GM21423 (cell line): ENCODE measurements around the gene DIP2C.
"Not testable (repeated sequence)": the region's sequence is repeated elsewhere in the genome, so short reads cannot be mapped to it uniquely, and the experiment has no call there.

Source experiments
- ATAC-seq: cut with Tn5 transposase; IDR thresholded peaks from one replicate; pipeline ENCODE4 v1.9.1; 2021; ENCODE audit warnings: mild to moderate bottlenecking, moderate library complexity; ENCODE audit not compliant: unreplicated experiment

DIP2C gene

DNA sequence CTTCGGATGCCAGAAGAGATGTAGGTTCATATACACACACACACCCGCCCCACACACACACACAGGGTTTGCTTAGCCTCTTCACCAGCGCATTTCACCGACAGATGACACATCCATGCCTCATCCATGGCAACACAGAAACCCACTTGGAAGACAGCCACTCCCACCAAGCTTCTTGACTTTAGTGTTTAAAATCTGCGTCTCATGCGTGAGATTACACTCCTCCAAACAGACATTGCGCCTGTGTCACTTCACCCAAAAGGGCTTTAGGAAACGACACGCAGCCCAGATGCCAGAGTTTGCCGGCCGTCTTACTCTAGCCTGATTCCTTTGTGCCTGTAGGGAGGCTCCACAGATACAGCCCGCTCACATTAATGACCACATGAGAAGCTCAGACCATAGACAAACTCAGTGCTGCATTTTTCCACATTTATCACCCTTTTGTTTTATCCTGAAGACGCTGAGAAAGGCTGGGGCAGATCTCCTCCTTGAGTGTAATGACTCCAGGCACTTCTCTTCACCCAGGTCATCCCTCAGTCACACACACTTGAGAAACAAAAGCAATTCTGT is 73.8 kb downstream of the DIP2C start:
- no peak for ATAC-seq

DNA sequence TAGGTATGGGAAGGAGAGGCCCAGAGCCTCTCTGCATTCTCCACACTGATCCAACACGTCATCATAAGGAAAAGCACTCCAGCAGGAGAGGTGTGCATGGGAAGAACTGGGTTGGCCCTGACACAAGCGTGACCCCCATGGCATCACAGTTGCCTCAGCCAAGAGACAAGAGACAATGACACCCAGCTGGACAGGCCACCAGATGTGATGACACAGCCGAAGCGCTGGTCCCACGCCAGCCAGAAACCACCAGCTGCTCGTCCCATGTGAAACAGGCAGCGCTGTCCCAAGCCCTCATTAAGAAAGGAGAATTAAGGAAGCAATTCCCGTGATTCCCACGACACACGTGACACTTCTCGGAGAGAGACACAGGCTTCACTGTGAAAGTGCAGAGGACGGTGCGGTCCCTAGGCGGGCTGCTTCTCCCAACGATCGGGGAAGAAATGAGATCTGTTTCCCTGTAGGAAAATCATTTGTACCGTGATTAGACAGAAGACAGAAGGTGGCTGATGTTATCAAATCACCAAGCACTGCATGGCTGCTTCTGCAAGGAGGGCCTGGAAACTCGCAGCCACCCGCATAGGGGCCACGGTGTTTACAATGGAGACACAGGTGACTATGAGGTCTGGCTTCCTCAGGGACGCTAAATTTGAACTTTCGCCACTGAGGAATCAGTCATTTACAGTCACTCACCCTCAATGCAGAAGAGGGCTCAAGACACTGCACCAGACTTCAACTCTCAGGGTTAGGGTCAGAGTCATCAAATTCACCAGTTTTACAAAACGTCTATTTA is 74.5 kb downstream of the DIP2C start:
- no peak for ATAC-seq

DNA sequence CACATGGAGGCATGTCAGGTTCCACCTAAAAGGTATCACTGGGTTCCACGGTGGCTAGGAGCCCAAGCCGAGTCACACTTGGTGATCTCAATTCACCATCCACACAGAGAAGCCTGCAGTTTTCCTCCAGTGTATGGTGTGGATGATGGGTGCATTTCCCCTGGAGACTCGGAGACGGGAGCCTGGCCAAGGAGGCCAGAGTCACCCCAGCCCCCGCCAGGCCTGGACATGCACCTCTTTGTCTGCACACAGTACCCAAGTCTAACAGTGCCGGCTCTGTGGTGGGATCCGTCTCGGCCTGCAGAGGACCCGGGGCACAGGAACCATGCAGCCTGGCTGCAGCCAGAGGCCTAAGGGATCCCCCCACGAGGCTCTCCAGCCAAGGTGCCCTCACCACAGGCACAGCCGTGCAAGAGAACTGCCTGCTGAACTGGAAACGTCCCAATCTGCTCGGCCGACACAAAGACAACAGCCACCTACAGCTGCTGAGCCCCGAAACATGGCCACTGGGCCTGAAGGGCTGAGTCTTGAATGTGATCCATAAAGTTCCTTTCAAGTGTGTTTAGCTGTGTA is 75.2 kb downstream of the DIP2C start:
- no peak for ATAC-seq

- no peak for ATAC-seq
Observed at GRCh38 chr10:613271-614138, 76.0 kb downstream of the DIP2C start.

- ATAC-seq: no peak
Observed at GRCh38 chr10:612696-613095, 76.8 kb downstream of the DIP2C start.

DNA sequence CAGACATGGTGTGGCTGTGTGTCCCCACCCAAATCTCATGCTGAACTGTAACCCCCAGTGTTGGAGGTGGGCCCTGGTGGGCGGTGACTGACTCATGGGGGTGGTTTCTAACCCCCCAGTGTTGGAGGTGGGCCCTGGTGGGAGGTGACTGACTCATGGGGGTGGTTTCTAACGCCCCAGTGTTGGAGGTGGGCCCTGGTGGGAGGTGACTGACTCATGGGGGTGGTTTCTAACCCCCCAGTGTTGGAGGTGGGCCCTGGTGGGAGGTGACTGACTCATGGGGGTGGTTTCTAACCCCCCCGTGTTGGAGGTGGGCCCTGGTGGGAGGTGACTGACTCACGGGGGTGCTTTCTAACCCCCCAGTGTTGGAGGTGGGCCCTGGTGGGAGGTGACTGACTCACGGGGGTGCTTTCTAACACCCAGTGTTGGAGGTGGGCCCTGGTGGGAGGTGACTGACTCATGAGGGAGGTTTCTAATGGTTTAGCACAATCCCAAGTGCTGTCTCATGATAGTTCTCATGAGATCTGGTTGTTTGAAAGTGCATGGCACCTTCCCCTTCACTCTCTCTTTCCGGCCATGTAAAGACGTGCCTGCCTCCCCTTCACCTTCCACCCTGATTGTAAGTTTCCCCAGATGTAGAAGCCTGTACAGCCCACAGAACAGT is 78.7 kb downstream of the DIP2C start:
- ATAC-seq: not testable (repeated sequence)

GRCh38 chr10:609868-610545 is 79.5 kb downstream of the DIP2C start:
- ATAC-seq: no peak

GRCh38 chr10:609262-609658 is 80.2 kb downstream of the DIP2C start:
- ATAC-seq: no peak

DNA sequence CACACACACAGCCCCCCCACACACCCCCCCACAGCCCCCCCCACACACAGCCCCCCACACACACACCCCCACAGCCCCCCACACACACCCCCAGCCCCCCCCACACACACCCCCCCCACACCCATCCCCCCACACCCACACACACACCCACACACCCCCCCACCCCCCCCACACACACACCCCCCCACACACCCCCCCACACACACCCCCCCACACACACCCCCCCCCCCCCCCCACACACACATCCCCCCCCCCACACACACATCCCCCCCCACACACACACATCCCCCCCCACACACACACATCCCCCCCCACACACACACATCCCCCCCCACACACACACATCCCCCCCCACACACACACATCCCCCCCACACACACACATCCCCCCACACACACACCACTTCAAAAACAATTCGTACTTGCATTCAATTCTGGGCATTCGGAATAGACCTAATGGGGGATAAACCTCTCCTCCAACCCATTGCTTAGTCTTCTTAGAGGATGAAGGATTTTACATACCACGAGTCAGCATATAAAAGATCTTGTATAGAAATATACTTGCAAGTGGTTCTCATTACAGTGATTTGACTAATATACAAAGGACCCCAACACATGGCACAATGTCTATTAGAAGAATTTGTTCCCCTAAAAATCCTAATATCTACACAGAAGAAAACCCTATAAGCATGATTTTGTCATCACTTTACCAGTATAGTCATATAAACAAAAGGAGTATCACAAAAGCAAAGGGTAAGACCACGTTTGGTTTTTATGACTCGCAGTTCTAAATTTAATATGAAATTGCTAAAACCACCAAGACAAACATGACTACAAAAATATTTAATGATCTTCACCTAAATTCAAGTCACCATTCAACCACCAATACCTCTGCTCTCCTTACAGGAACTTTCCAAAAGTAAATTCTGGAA is 80.9 kb downstream of the DIP2C start:
- no peak for ATAC-seq

DNA sequence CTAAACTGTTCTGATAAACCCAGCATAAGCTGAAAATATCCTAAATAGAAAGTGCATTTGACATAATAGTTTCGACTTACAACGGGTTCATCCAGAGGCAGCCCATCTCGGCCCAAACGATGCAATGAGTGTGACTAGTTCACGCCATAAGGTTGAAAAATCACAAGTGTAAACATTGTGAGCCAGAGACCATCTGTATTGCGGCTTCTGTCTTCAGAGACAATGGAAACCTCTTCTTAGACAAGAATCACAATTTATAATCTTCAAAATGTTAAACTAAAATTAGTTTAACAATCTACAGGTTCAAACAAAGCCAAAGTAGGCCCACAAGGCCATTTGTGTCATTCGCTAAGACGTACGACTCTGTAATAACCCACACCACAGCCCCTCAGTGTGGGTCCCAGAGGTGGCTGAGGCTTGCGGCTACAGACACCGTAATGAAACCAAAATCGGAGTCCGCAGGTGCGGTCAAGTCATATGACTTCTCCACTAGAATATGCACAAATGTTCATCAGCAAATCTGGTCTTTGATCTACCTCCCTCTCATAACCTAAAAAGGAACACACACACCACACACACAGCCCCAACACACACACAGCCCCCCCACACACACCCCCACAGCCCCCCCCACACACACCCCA is 81.8 kb downstream of the DIP2C start:
- no peak for ATAC-seq

GRCh38 chr10:606762-607544 is 82.5 kb downstream of the DIP2C start:
- ATAC-seq: no peak

- no peak for ATAC-seq
Observed at GRCh38 chr10:605632-606325, 83.7 kb downstream of the DIP2C start.

DNA sequence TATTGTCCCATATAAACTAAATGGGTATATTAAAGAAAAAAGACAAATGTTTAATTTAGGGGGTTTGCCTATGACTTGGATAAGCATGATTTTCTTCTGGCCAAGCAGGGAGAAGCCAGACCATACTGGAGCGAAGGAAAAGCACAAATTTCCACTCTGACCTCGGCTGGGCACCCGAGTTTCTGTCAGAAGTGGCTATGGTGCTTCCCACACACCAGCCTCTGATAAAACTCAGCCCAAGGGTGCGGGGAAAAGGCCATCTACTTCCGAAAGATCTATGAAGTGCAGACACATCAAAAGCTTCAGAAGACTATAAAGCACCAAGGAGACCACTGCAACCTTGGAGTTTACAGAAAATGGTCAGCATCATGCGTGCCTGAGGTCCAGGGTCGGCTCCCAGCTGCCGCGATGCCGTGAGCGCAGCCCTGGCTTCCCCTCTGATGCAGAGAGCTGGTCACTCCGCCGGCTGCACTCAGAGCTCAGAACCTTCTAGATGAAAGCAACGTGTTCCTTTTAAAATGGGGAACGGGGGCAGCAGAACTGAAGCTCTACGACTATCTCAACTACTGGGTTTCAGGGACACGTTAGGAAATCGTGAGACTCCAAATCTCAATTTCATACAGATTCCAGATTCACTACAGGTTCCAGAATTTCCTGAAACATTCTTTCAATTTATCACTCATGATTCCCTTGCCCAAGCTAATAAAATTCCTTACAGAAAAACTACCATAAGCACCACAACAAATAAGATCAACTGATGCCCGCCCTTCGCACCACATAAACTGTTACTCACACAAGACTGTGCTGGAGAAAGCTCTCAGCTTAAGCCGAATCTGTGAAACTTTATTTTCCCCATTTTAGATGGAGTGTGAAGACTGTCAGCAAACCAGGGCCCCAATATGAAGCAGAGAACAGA is 84.5 kb downstream of the DIP2C start:
- ATAC-seq: no peak

DNA sequence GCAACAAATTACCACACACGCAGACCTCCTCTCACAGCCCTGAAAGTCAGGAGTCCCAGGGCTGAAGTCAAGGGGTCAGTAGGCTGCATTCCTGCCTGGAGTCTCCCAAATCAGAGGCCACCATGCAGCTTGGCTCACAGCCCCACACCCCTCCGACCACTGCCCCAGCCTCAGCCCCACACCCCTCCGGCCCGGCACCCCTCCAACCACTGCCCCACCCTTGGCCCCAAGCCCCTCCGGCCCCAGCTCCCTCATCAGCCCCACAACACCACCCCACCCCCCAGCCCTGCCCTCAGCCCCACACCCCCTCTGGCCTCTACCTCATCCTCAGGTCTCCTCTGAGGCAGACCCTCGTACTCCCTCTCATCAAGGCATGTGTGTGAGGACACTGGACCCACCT is 85.7 kb downstream of the DIP2C start:
- ATAC-seq: no peak

DNA sequence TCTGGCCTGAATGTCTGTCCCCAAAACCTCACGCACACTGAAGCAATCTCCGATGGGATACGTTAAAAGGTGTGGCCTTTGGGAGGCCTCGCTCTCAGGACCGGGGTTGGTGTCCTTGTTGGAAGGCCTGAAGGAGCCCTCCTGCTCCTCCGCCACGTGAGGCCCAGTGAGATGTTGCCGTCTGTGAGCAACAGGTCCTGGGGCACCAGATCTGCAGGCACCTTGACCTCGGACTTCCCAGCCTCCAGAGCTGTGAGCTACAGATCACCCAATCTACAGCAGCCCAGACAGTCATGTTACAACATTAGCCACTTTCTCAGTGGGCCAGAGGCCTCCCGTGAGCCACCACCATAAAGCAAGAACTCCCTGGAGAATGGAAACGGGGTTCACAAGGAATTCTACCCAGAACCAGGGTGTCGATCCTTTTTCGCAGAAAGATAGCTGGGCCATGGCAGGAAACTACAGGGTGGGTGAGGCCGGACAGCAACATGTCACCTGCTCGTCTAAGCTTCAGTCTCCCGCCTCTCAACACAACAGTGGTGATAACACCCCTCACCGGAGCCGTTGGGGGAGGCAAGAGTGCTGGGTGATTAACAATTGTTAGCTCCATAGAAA is 87.0 kb downstream of the DIP2C start:
- ATAC-seq: no peak

- no peak for ATAC-seq
Observed at GRCh38 chr10:601660-601963, 87.9 kb downstream of the DIP2C start.
